Measurements from ENCODE around the gene MYL11.

GRCh38 chr16:30414159-30414558, 39.6 kb downstream of the MYL11 start:
- TF ChIP-seq POLR2AphosphoS5 (IDR thresholded peaks at IDR 0.05; ENCODE audit: low read depth, low read length) (no peak), EZH2 (IDR thresholded peaks at IDR 0.05) (no peak), CTCF (IDR thresholded peaks at IDR 0.05 in 2 of 3, conservative IDR thresholded peaks at IDR 0.05 in 1 of 3; ENCODE audit: borderline replicate concordance in 1 of 3, insufficient read depth in 1 of 3, low read depth in 2 of 3, low read length in 2 of 3) (no peak), SIN3A (IDR thresholded peaks at IDR 0.05; ENCODE audit: low read depth) (no peak), ZNF274 (IDR thresholded peaks at IDR 0.05; ENCODE audit: low read depth, low read length) (no peak), POLR2A (IDR thresholded peaks at IDR 0.05; ENCODE audit: borderline replicate concordance, extremely low read depth, insufficient read depth, insufficient read length) (no peak), REST (IDR thresholded peaks at IDR 0.05; ENCODE audit: low read depth) (no peak), MAX (IDR thresholded peaks at IDR 0.05) (no peak), SP1 (IDR thresholded peaks at IDR 0.05; ENCODE audit: low read depth) (no peak), EZH2phosphoT487 (IDR thresholded peaks at IDR 0.05; ENCODE audit: borderline replicate concordance) (no peak), ZFX (IDR thresholded peaks at IDR 0.05) (no peak), RAD21 (IDR thresholded peaks at IDR 0.05; ENCODE audit: low read depth) (no peak), ZBTB33 (IDR thresholded peaks at IDR 0.05; ENCODE audit: extremely low read depth, insufficient replicate concordance, low read length) (no peak)
